T-helper 1 cell (primary cell): ENCODE results near the gene NCSTN.

ENCODE experiments used
- DNase-seq, 5 donors: peaks; one replicate each; pipeline ENCODE4 v3.0.0-alpha.2; 2012 to 2020

The NCSTN gene

GRCh38 chr1:160352555-160352954 is 9.4 kb downstream of the NCSTN start:
- no peak for DNase-seq

DNA sequence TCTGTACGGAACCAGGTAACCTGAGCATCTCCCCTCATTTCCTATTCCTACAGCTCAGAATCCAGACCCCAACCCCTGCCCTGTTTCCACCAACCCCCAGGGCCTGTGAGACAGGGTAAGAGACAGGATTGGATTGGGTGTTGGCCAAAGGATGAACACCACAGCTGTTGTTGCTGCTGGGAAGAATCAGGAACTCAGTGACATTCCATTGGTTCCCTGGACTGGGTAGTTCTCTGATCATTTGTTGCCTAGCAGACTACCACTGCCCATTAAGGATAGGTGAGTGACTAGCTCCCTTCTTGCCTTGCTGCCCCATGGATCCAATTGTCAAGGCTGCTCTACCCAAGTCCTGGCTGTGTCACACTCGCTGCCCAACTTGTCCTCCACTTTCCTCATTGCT is 10.0 kb downstream of the NCSTN start:
- no peak for DNase-seq

- no peak for DNase-seq
Observed at GRCh38 chr1:160354388-160354985, 11.3 kb downstream of the NCSTN start.

DNA sequence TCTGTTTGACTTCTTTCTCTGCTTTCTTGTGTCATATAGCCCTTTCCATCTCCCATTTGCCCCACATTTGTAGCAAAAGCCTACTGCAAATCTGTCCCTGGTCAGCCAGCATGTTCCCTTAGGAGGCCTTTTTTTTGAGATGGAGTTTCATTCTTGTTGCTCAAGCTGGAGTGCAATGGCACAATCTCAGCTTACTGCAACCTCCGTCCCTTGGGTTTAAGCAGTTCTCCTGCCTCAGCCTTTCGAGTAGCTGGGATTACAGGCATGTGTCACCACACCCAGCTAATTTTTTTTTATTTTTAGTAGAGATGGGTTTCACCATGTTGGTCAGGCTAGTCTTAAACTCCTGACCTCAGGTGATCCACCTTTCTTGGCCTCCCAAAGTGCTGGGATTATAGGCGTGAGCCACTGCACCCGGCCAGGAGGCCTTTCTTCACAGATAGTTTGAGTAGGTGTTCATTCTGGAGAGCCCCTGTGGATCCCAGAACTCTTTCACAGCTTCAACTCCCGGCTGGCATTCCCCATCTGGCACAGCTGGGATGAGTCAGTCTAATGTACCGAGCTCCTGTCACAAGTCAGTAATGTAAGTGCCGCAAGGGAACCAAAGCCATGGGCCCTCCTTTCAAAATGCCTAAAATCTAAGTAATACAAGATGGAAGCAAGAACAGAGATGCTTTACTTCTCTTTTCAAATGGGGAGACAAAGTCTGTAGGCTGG is 14.3 kb downstream of the NCSTN start:
- DNase-seq = no peak

GRCh38 chr1:160358073-160358472 is 14.9 kb downstream of the NCSTN start:
- no peak for DNase-seq

- DNase-seq = no peak
Observed at GRCh38 chr1:160359559-160360226, 16.5 kb downstream of the NCSTN start.

- no peak for DNase-seq
Observed at GRCh38 chr1:160360227-160360695, 17.1 kb downstream of the NCSTN start.

GRCh38 chr1:160361199-160361598 is 18.0 kb downstream of the NCSTN start:
- no peak for DNase-seq

DNA sequence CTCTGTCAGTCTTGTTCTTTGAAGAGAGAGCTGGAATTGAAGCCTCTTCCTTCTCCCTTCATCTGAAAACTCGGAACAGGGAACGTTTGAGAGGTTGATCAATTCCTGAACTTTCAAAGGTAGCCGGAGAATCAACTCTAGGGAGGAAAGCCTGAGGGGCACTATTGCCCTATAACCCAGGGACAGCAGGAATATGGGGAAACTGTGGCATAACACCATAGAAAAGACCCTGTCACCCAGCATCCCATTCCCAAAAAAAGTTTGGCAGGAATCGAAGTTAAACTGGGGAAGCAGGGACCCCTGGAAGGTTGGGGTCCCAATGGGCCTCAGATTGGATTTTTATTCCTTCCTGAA is 18.6 kb downstream of the NCSTN start:
- no peak for DNase-seq

DNA sequence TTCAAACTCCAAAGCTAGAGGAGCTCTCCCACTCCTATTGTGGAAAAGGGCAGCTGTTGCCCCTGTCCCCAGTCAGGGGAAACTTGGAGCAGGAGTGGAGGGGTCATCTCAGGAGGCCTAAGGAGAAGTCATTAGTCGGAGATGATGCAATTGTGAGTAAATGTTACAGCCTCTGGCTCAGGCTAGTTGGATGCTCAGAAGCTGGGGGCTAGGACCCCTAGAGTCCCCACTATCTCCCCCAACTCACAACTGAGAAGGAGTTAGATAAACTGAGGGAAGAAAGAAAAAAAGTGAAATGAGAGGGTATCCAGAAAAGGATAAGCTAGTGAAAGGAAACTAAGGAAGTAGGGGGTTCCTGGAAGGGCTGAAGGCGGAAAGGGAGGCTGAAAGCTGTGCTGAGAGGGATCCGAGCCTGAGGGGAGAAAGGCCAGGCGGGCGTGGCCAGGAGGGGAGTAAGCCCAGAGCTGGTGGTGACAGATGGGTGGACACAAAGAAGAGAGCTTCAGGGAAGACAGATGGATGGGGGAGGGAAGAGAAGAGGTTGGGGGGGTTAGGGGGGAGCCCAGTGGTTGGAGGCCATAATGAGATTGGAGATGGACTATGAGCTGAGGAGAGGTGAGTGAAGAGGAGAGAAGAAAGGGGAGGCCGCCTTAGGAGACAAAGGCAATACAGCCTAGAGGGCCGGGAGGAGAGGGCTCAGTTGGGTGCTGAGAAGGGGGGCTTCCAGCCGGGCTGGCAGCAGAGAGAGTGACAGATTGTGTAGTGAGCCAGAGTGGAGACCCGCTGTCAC is 19.2 kb downstream of the NCSTN start:
- DNase-seq = no peak

DNA sequence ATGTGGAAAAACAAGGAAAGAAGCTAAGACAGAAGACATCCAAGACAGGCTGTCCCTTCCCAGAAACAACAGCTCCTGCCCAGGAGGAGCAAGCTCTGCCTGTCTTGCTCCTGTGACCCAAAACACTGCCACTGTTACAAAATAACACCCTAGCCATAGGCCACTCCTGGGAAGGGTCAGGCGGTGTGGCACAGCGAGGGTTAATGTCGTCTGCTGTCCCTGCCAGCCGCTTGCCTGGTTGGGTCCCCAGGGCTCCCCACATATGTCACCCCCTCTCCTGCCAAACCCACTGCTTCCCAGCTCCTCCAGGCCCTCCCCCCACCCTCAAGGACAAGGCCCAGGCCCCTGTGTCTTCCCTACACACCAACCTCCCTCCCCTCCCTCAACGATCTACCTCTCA is 19.8 kb downstream of the NCSTN start:
- no peak for DNase-seq

GRCh38 chr1:160363951-160364735 is 21.0 kb downstream of the NCSTN start:
- no peak for DNase-seq

DNA sequence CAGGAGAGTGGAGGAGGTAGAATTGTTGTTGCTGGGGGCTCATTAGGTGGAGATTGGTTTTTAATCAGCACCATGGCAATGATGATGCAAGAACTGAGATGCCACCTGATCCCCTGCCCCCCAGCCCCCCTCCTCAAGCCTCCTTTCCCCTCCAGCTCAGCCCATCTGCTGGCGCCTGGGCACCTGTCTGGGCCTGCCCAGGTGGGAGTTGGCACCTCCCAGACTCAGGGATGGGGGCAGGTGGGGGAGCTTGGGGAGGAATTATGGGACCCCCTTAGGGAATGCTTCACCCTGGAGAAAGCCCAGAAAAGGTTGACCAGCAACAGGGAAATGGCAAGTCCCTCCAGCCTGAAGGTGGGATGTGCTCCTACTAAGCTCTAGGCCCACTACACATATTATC is 22.1 kb downstream of the NCSTN start:
- no peak for DNase-seq

- no peak for DNase-seq
Observed at GRCh38 chr1:160366731-160367515, 23.7 kb downstream of the NCSTN start, which contains the start of gene NHLH1. Gene NHLH1, plus strand, starts transcription at chr1:160367071. Its CDS starts 3,661 bp downstream, at chr1:160370732.

DNA sequence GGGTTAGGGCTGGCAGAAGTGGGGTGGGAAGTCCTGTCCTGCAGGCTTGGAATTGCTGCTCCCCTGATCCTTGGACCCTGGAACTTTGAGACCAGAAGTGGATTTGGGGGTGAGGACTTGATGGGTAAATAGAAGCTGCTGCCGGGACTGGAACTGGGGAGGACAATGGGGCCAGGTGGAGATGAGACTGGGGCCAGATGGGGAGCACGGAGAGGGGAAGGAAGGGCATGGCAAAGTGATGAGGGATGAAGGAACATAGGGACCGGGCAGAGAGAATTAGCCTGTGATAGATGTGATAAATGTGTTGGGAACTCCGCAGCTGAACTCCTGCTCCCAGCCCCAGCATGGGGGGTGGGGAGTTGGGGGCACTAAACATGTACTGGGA is 24.3 kb downstream of the NCSTN start:
- DNase-seq = no peak

- no peak for DNase-seq
Observed at GRCh38 chr1:160367934-160368923, 25.0 kb downstream of the NCSTN start.

DNA sequence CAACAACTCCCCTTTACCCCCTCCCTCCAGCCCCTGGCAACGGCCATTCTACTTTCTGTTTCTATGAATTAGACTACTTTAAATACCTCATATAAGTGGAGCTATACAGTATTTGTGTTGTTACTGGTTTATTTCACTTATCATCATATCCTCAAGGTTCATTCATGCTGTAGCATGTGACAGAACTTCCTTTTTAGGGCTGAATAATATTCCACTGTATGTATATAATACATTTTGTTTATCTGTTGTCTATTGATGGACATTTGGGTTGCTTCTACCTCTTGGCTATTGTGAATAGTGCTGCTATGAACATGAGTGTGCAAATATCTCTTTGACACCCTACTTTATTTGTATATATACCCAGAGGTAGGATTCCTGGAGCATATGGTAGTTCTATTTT is 25.9 kb downstream of the NCSTN start:
- DNase-seq = no peak

DNA sequence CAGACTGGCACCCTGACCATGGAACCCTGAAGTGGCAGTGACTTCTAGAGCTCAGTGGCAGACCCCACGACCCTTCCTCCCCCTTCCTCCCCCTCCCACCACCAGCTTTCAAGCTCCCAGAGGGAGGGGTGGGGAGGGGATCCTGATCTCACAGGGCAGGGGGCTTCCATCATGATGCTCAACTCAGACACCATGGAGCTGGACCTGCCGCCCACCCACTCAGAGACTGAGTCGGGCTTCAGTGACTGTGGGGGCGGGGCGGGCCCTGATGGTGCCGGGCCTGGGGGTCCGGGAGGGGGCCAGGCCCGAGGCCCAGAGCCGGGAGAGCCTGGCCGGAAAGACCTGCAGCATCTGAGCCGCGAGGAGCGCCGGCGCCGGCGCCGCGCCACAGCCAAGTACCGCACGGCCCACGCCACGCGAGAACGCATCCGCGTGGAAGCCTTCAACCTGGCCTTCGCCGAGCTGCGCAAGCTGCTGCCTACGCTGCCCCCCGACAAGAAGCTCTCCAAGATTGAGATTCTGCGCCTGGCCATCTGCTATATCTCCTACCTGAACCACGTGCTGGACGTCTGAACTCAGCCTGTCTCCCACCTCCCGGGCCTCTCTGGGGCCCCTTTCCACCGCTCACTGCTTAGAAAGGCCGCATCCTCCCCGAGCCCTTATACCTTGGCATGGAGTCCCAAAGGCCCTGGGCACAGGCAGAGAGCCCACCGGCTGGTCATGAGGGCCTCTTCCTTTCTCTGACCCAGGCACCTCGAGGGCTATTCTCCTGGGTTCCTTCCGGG is 27.6 kb downstream of the NCSTN start:
- DNase-seq = no peak

- no peak for DNase-seq
Observed at GRCh38 chr1:160371346-160371631, 28.1 kb downstream of the NCSTN start.

GRCh38 chr1:160371756-160372155 is 28.6 kb downstream of the NCSTN start:
- no peak for DNase-seq
